ENCODE data around the gene CARF. TPM values are rescaled to one million over a fixed set of nuclear protein-coding genes. Genes with fewer than 3 reads are reported as not detected.

CARF gene
- total and polyA plus RNA-seq, 7 donors: 2.3 to 23.5 (median 15.9) TPM

GRCh38 chr2:203002054-203002821 lies 90.2 kb downstream of the CARF start:
- intact Hi-C loops (cut with DNase I): no loop called here
- WGBS, 2 donors: 72 to 84% methylated on average over 3 of the region's 3 CpGs
- H3K36me3 ChIP-seq: no peaks in the 10 kb centered on the region
- no peak for TF ChIP-seq POLR2A (IDR thresholded peaks at IDR 0.05)
- TF ChIP-seq CTCF (IDR thresholded peaks at IDR 0.05): no peak
- no peak for DNase-seq
- no peak overlapping the region for H3K4me3 ChIP-seq
- H3K27ac ChIP-seq: no peak overlapping the region
- no peaks in the 10 kb centered on the region for H3K4me1 ChIP-seq
- H3K9me3 ChIP-seq: no peaks in the 10 kb centered on the region
- H3K27me3 ChIP-seq: no peaks in the 10 kb centered on the region

- intact Hi-C loops (cut with DNase I): no loop called here
- 69 to 87% methylated on average over 8 of the region's 8 CpGs for WGBS, 2 donors
- Histone ChIP-seq H3K4me1 (no peaks in the 10 kb centered on the region), H3K27me3 (no peaks in the 10 kb centered on the region), H3K27ac (no peak overlapping the region), H3K9me3 (no peaks in the 10 kb centered on the region), H3K36me3 (no peaks in the 10 kb centered on the region), H3K4me3 (no peak overlapping the region)
- no peak for TF ChIP-seq EP300 (IDR thresholded peaks at IDR 0.05)
- TF ChIP-seq POLR2A (IDR thresholded peaks at IDR 0.05): no peak
- no peak for TF ChIP-seq CTCF (IDR thresholded peaks at IDR 0.05)
- no peak for TF ChIP-seq POLR2AphosphoS5 (IDR thresholded peaks at IDR 0.05)
- no peak for DNase-seq
Measured at GRCh38 chr2:203003716-203004115, 91.6 kb downstream of the CARF start.

GRCh38 chr2:203014456-203015199 lies 102.6 kb downstream of the CARF start, which contains the start of gene NBEAL1:
Gene NBEAL1 (plus strand): TSS chr2:203014875. CDS start chr2:203016385, 1,510 bp downstream.
- DNase-seq: peak; percentile 99
- H3K9me3 ChIP-seq: no peaks in the 10 kb centered on the region
- peaks cover 0 to 46% (median 28%) of the 10 kb centered on the region in 4 donors for H3K4me1 ChIP-seq
- 0 to 1% methylated on average over 59 of the region's 59 CpGs for WGBS, 2 donors
- intact Hi-C loops (cut with DNase I): loop anchor here (2.0 to 10.0 kb wide), 4 partner anchors 102 to 640 kb away; partner anchors contain the start of genes BMPR2, CARF, CYP20A1 and WDR12
- H3K27me3 ChIP-seq: no peaks in the 10 kb centered on the region
- no peaks in the 10 kb centered on the region for H3K36me3 ChIP-seq
- peak within 1 kb of the TSS; percentile 82 to 92 (median 87) for H3K4me3 ChIP-seq
- TF ChIP-seq EP300 (IDR thresholded peaks at IDR 0.05) (peak in 2 of 4 donors; percentile 66 to 67), POLR2A (IDR thresholded peaks at IDR 0.05) (peak; percentile 85 to 87), CTCF (IDR thresholded peaks at IDR 0.05) (no peak), POLR2AphosphoS5 (IDR thresholded peaks at IDR 0.05) (peak; percentile 85 to 94 (median 91))
- peak within 1 kb of the TSS; percentile 84 to 96 (median 95) for H3K27ac ChIP-seq

GRCh38 chr2:203016716-203017115 lies 104.6 kb downstream of the CARF start:
- peak overlapping the region in 3 of 4 donors; percentile 8 to 85 (median 82) for H3K4me3 ChIP-seq
- no peak for DNase-seq
- intact Hi-C loops (cut with DNase I): loop anchor here (5.0 to 10.0 kb wide), 2 partner anchors 104 to 642 kb away; partner anchors contain the start of genes BMPR2, CARF and WDR12
- H3K27ac ChIP-seq: peak overlapping the region in 3 of 4 donors; percentile 84 to 96 (median 96)
- 19 to 72% methylated on average over 3 of the region's 3 CpGs for WGBS, 2 donors
- H3K27me3 ChIP-seq: no peaks in the 10 kb centered on the region
- H3K4me1 ChIP-seq: peaks cover 0 to 57% (median 33%) of the 10 kb centered on the region in 4 donors
- H3K36me3 ChIP-seq: no peaks in the 10 kb centered on the region
- TF ChIP-seq CTCF (IDR thresholded peaks at IDR 0.05) (no peak), POLR2A (IDR thresholded peaks at IDR 0.05) (no peak), EP300 (IDR thresholded peaks at IDR 0.05) (no peak), POLR2AphosphoS5 (IDR thresholded peaks at IDR 0.05) (no peak)
- H3K9me3 ChIP-seq: no peaks in the 10 kb centered on the region

Measured in sigmoid colon (tissue), 7 donors.